Uterus (tissue), 2 donors: ENCODE data around the gene CTBP1.

Experiments
- CTCF ChIP-seq, 4 experiments: fragments of 200-600 bp in 2 of 4; fragments of 450-650 bp in 2 of 4; sonication (generic) in 2 of 4; IDR thresholded peaks; one replicate each; pipeline ENCODE4 v1.5.1; 2016 to 2019; ENCODE audit warnings: antibody characterized with exemption in 4 of 4, mild to moderate bottlenecking in 2 of 4, moderate library complexity in 1 of 4
- POLR2A ChIP-seq, 2 donors: fragments of 450-650 bp; IDR thresholded peaks; one replicate each; pipeline ENCODE4 v1.6.1; 2016; ENCODE audit warnings: antibody characterized with exemption in 2 of 2, mild to moderate bottlenecking in 1 of 2, moderate library complexity in 1 of 2

- TF ChIP-seq POLR2A (IDR thresholded peaks at IDR 0.05) (no peak), CTCF (IDR thresholded peaks at IDR 0.05) (no peak)
Observed at GRCh38 chr4:1222938-1223690, 25.8 kb downstream of the CTBP1 start.
